Measurements from ENCODE around the gene AKT3.

Gene AKT3

GRCh38 chr1:243481101-243481500 lies 368.9 kb downstream of the AKT3 start:
- H3K4me3 ChIP-seq (ENCODE audit: low read depth, low read length): no peak overlapping the region
- no peak for DNase-seq (ENCODE audit: low read depth)
- no peak for TF ChIP-seq CTCF (IDR thresholded peaks at IDR 0.05; ENCODE audit: control insufficient read depth, extremely low read depth, insufficient read depth)

- H3K4me3 ChIP-seq (ENCODE audit: low read depth, low read length): no peak overlapping the region
- no peak for DNase-seq (ENCODE audit: low read depth)
- TF ChIP-seq CTCF (IDR thresholded peaks at IDR 0.05; ENCODE audit: control insufficient read depth, extremely low read depth, insufficient read depth): no peak
Observed at GRCh38 chr1:243477731-243478290, 372.2 kb downstream of the AKT3 start.

- no peak for TF ChIP-seq CTCF (IDR thresholded peaks at IDR 0.05; ENCODE audit: control insufficient read depth, extremely low read depth, insufficient read depth)
- H3K4me3 ChIP-seq (ENCODE audit: low read depth, low read length): no peak overlapping the region
- DNase-seq (ENCODE audit: low read depth): no peak
Observed at GRCh38 chr1:243475966-243476365, 374.1 kb downstream of the AKT3 start.

- H3K4me3 ChIP-seq (ENCODE audit: low read depth, low read length): no peak overlapping the region
- DNase-seq (ENCODE audit: low read depth): no peak
- no peak for TF ChIP-seq CTCF (IDR thresholded peaks at IDR 0.05; ENCODE audit: control insufficient read depth, extremely low read depth, insufficient read depth)
Observed at GRCh38 chr1:243474906-243475305, 375.1 kb downstream of the AKT3 start.

GRCh38 chr1:243474136-243474881 lies 375.7 kb downstream of the AKT3 start:
- DNase-seq (ENCODE audit: low read depth): no peak
- no peak for TF ChIP-seq CTCF (IDR thresholded peaks at IDR 0.05; ENCODE audit: control insufficient read depth, extremely low read depth, insufficient read depth)
- H3K4me3 ChIP-seq (ENCODE audit: low read depth, low read length): no peak overlapping the region

GRCh38 chr1:243473227-243474135 lies 376.6 kb downstream of the AKT3 start:
- DNase-seq (ENCODE audit: low read depth): no peak
- no peak overlapping the region for H3K4me3 ChIP-seq (ENCODE audit: low read depth, low read length)

More at GRCh38 chr1:243473227-243474135, 376.6 kb downstream of the AKT3 start:
- TF ChIP-seq CTCF (IDR thresholded peaks at IDR 0.05; ENCODE audit: control insufficient read depth, extremely low read depth, insufficient read depth): no peak
